Activated naive CD8-positive, alpha-beta T cell treated with anti-CD3 and anti-CD28 coated beads for 36 hours (primary cell): ENCODE data around the gene MVK. TPM values are rescaled to one million over a fixed set of nuclear protein-coding genes. Genes with fewer than 3 reads are reported as not detected.
"Not testable (repeated sequence)": the region's sequence is repeated elsewhere in the genome, so short reads cannot be mapped to it uniquely, and the experiment has no call there.

ENCODE experiments used
- DNase-seq: peaks from one replicate; pipeline ENCODE4 v3.0.0; 2021
- H3K27ac Mint-ChIP-seq: one replicate; pipeline ENCODE4 v1.8.0; 2022; ENCODE audit warnings: mild to moderate bottlenecking, moderate library complexity, mixed read lengths
- H3K27me3 Mint-ChIP-seq: one replicate; pipeline ENCODE4 v1.8.0; 2022; ENCODE audit warnings: mild to moderate bottlenecking, mixed read lengths
- H3K36me3 Mint-ChIP-seq: one replicate; pipeline ENCODE4 v1.8.0; 2021; ENCODE audit warnings: mild to moderate bottlenecking, mixed read lengths
- H3K4me1 Mint-ChIP-seq: one replicate; pipeline ENCODE4 v1.8.0; 2021; ENCODE audit warnings: mixed read lengths
- H3K4me3 Mint-ChIP-seq: one replicate; pipeline ENCODE4 v1.8.0; 2022; ENCODE audit warnings: mild to moderate bottlenecking, moderate library complexity, mixed read lengths
- H3K9me3 Mint-ChIP-seq: one replicate; pipeline ENCODE4 v1.8.0; 2022; ENCODE audit warnings: mixed read lengths
- total RNA-seq, 2 experiments: library from RNA; stranded (reverse); gene quantifications; one replicate each; pipeline ENCODE4 v1.2.3, GENCODE V29; 2021

Gene MVK
- total RNA-seq, 2 experiments from 2014 or later: 17.9 to 20.5 TPM

- Mint-ChIP-seq H3K4me1 (peaks cover 22% of the 10 kb centered on the region), H3K27me3 (no peaks in the 10 kb centered on the region), H3K27ac (no peak overlapping the region), H3K4me3 (no peak overlapping the region), H3K36me3 (peaks cover 2% of the 10 kb centered on the region), H3K9me3 (no peaks in the 10 kb centered on the region)
- no peak for DNase-seq
Observed at GRCh38 chr12:109599087-109599486, 25.5 kb downstream of the MVK start.

- no peak overlapping the region for H3K27ac Mint-ChIP-seq
- H3K4me1 Mint-ChIP-seq: peaks cover 10% of the 10 kb centered on the region
- H3K36me3 Mint-ChIP-seq: no peaks in the 10 kb centered on the region
- no peak for DNase-seq
- H3K9me3 Mint-ChIP-seq: no peaks in the 10 kb centered on the region
- peaks cover 2% of the 10 kb centered on the region for H3K27me3 Mint-ChIP-seq
- H3K4me3 Mint-ChIP-seq: no peak overlapping the region
Observed at GRCh38 chr12:109600481-109600880, 26.9 kb downstream of the MVK start.

- no peaks in the 10 kb centered on the region for H3K36me3 Mint-ChIP-seq
Observed at GRCh38 chr12:109600995-109601394, 27.4 kb downstream of the MVK start.

GRCh38 chr12:109601557-109601956 is 28.0 kb downstream of the MVK start:
- Mint-ChIP-seq H3K27me3 (peaks cover 4% of the 10 kb centered on the region), H3K4me3 (no peak overlapping the region), H3K27ac (no peak overlapping the region), H3K4me1 (peaks cover 6% of the 10 kb centered on the region), H3K36me3 (no peaks in the 10 kb centered on the region), H3K9me3 (no peaks in the 10 kb centered on the region)
- no peak for DNase-seq

More at GRCh38 chr12:109600995-109601394, 27.4 kb downstream of the MVK start:
- no peak overlapping the region for H3K27ac Mint-ChIP-seq
- H3K4me3 Mint-ChIP-seq: no peak overlapping the region
- peaks cover 4% of the 10 kb centered on the region for H3K27me3 Mint-ChIP-seq
- peaks cover 6% of the 10 kb centered on the region for H3K4me1 Mint-ChIP-seq
- no peaks in the 10 kb centered on the region for H3K9me3 Mint-ChIP-seq
- no peak for DNase-seq

- not testable (repeated sequence) for H3K36me3 Mint-ChIP-seq, H3K27ac Mint-ChIP-seq, DNase-seq
Observed at GRCh38 chr12:109602132-109602531, 28.5 kb downstream of the MVK start.

GRCh38 chr12:109604132-109604585 is 30.6 kb downstream of the MVK start:
- H3K27me3 Mint-ChIP-seq: peaks cover 12% of the 10 kb centered on the region
- no peaks in the 10 kb centered on the region for H3K4me1 Mint-ChIP-seq
- H3K4me3 Mint-ChIP-seq: no peak overlapping the region
- DNase-seq: no peak
- H3K9me3 Mint-ChIP-seq: no peaks in the 10 kb centered on the region
- H3K36me3 Mint-ChIP-seq: no peaks in the 10 kb centered on the region
- H3K27ac Mint-ChIP-seq: no peak overlapping the region

More at GRCh38 chr12:109602132-109602531, 28.5 kb downstream of the MVK start:
- not testable (repeated sequence) for H3K9me3 Mint-ChIP-seq, H3K4me1 Mint-ChIP-seq, H3K4me3 Mint-ChIP-seq, H3K27me3 Mint-ChIP-seq

GRCh38 chr12:109605016-109605415 is 31.4 kb downstream of the MVK start:
- H3K27me3 Mint-ChIP-seq: peaks cover 14% of the 10 kb centered on the region
- no peak overlapping the region for H3K4me3 Mint-ChIP-seq
- no peaks in the 10 kb centered on the region for H3K36me3 Mint-ChIP-seq
- no peaks in the 10 kb centered on the region for H3K4me1 Mint-ChIP-seq
- no peak overlapping the region for H3K27ac Mint-ChIP-seq
- DNase-seq: no peak
- H3K9me3 Mint-ChIP-seq: no peaks in the 10 kb centered on the region

GRCh38 chr12:109605599-109606228 is 32.1 kb downstream of the MVK start:
- peaks cover 17% of the 10 kb centered on the region for H3K27me3 Mint-ChIP-seq
- H3K4me3 Mint-ChIP-seq: no peak overlapping the region
- H3K4me1 Mint-ChIP-seq: no peaks in the 10 kb centered on the region
- H3K9me3 Mint-ChIP-seq: no peaks in the 10 kb centered on the region
- no peak overlapping the region for H3K27ac Mint-ChIP-seq
- DNase-seq: no peak
- H3K36me3 Mint-ChIP-seq: no peaks in the 10 kb centered on the region

GRCh38 chr12:109606320-109607028 is 32.9 kb downstream of the MVK start:
- no peaks in the 10 kb centered on the region for H3K36me3 Mint-ChIP-seq
- no peaks in the 10 kb centered on the region for H3K4me1 Mint-ChIP-seq
- H3K4me3 Mint-ChIP-seq: no peak overlapping the region
- no peaks in the 10 kb centered on the region for H3K9me3 Mint-ChIP-seq
- H3K27ac Mint-ChIP-seq: no peak overlapping the region
- DNase-seq: no peak
- peaks cover 21% of the 10 kb centered on the region for H3K27me3 Mint-ChIP-seq

- Mint-ChIP-seq H3K4me1 (no peaks in the 10 kb centered on the region), H3K27ac (no peak overlapping the region), H3K36me3 (no peaks in the 10 kb centered on the region), H3K9me3 (no peaks in the 10 kb centered on the region), H3K27me3 (peaks cover 25% of the 10 kb centered on the region), H3K4me3 (no peak overlapping the region)
- no peak for DNase-seq
Observed at GRCh38 chr12:109607618-109608017, 34.0 kb downstream of the MVK start.

- Mint-ChIP-seq H3K36me3 (no peaks in the 10 kb centered on the region), H3K4me3 (no peak overlapping the region), H3K9me3 (no peaks in the 10 kb centered on the region), H3K27me3 (peaks cover 28% of the 10 kb centered on the region), H3K27ac (no peak overlapping the region), H3K4me1 (no peaks in the 10 kb centered on the region)
- no peak for DNase-seq
Observed at GRCh38 chr12:109608270-109608669, 34.7 kb downstream of the MVK start.

- H3K4me1 Mint-ChIP-seq: no peaks in the 10 kb centered on the region
- H3K36me3 Mint-ChIP-seq: no peaks in the 10 kb centered on the region
- H3K4me3 Mint-ChIP-seq: no peak overlapping the region
- peaks cover 34% of the 10 kb centered on the region for H3K27me3 Mint-ChIP-seq
- H3K9me3 Mint-ChIP-seq: no peaks in the 10 kb centered on the region
- H3K27ac Mint-ChIP-seq: no peak overlapping the region
- DNase-seq: no peak
Observed at GRCh38 chr12:109608793-109609192, 35.2 kb downstream of the MVK start.

- H3K27ac Mint-ChIP-seq: no peak overlapping the region
- no peaks in the 10 kb centered on the region for H3K4me1 Mint-ChIP-seq
- no peak for DNase-seq
- no peaks in the 10 kb centered on the region for H3K9me3 Mint-ChIP-seq
- no peaks in the 10 kb centered on the region for H3K36me3 Mint-ChIP-seq
- H3K4me3 Mint-ChIP-seq: no peak overlapping the region
- peaks cover 34% of the 10 kb centered on the region for H3K27me3 Mint-ChIP-seq
Observed at GRCh38 chr12:109609342-109609741, 35.7 kb downstream of the MVK start.

- H3K4me3 Mint-ChIP-seq: no peak overlapping the region
- no peaks in the 10 kb centered on the region for H3K4me1 Mint-ChIP-seq
- DNase-seq: no peak
- H3K27me3 Mint-ChIP-seq: peaks cover 32% of the 10 kb centered on the region
- no peaks in the 10 kb centered on the region for H3K9me3 Mint-ChIP-seq
- no peaks in the 10 kb centered on the region for H3K36me3 Mint-ChIP-seq
- H3K27ac Mint-ChIP-seq: no peak overlapping the region
Observed at GRCh38 chr12:109610523-109610922, 36.9 kb downstream of the MVK start.

- Mint-ChIP-seq H3K27me3 (peaks cover 33% of the 10 kb centered on the region), H3K27ac (no peak overlapping the region), H3K4me3 (no peak overlapping the region), H3K36me3 (no peaks in the 10 kb centered on the region), H3K9me3 (no peaks in the 10 kb centered on the region), H3K4me1 (no peaks in the 10 kb centered on the region)
- DNase-seq: no peak
Observed at GRCh38 chr12:109611223-109611622, 37.6 kb downstream of the MVK start.

GRCh38 chr12:109612003-109612402 is 38.4 kb downstream of the MVK start:
- no peaks in the 10 kb centered on the region for H3K9me3 Mint-ChIP-seq
- no peaks in the 10 kb centered on the region for H3K4me1 Mint-ChIP-seq
- no peak overlapping the region for H3K27ac Mint-ChIP-seq
- no peaks in the 10 kb centered on the region for H3K36me3 Mint-ChIP-seq
- no peak for DNase-seq
- H3K4me3 Mint-ChIP-seq: no peak overlapping the region
- H3K27me3 Mint-ChIP-seq: peaks cover 37% of the 10 kb centered on the region
